Epithelial cell of esophagus (primary cell): ENCODE data around the gene HTRA2.

ENCODE experiments used
- DNase-seq: peaks from one replicate; pipeline ENCODE4 v3.0.0; 2010; ENCODE audit warnings: low read depth
- H3K4me3 ChIP-seq: 2 replicates; pipeline ENCODE4 v1.5.1; 2011; ENCODE audit warnings: mild to moderate bottlenecking, low read length, control low read depth
- CTCF ChIP-seq: IDR thresholded peaks from 2 replicates; pipeline ENCODE4 v1.5.1; 2011; ENCODE audit warnings: low read depth, mild to moderate bottlenecking, low read length, control low read depth, inconsistent platforms; ENCODE audit not compliant: insufficient read depth; ENCODE audit errors: missing control alignments

Gene HTRA2

GRCh38 chr2:74576211-74576862, 46.6 kb downstream of the HTRA2 start:
- no peak overlapping the region for H3K4me3 ChIP-seq
- TF ChIP-seq CTCF, result no peak
- no peak for DNase-seq

GRCh38 chr2:74576863-74577229, 47.1 kb downstream of the HTRA2 start:
- peak; percentile 28 for DNase-seq
- H3K4me3 ChIP-seq, result no peak overlapping the region
- TF ChIP-seq CTCF, result peak; percentile 6

GRCh38 chr2:74577448-74577847, 47.7 kb downstream of the HTRA2 start:
- no peak overlapping the region for H3K4me3 ChIP-seq
- TF ChIP-seq CTCF, result no peak
- no peak for DNase-seq

GRCh38 chr2:74578408-74578807, 48.7 kb downstream of the HTRA2 start:
- no peak overlapping the region for H3K4me3 ChIP-seq
- TF ChIP-seq CTCF, result no peak
- DNase-seq, result no peak

GRCh38 chr2:74581463-74581862, 51.7 kb downstream of the HTRA2 start:
- H3K4me3 ChIP-seq, result no peak overlapping the region
- no peak for DNase-seq
- no peak for TF ChIP-seq CTCF

GRCh38 chr2:74582184-74582583, 52.5 kb downstream of the HTRA2 start:
- no peak for DNase-seq
- TF ChIP-seq CTCF, result no peak
- H3K4me3 ChIP-seq, result no peak overlapping the region
